GM19238 (cell line): Measurements from ENCODE around the gene SPECC1L.

ENCODE experiments used
- DNase-seq: peaks from one replicate; pipeline ENCODE4 v3.0.0; 2011; ENCODE audit warnings: low spot score; ENCODE audit not compliant: insufficient read length

SPECC1L gene

GRCh38 chr22:24357547-24357946 is 86.9 kb downstream of the SPECC1L start:
- DNase-seq, result no peak

- DNase-seq, result no peak
Observed at GRCh38 chr22:24358105-24358836, 87.6 kb downstream of the SPECC1L start.

GRCh38 chr22:24359452-24360120 is 89.0 kb downstream of the SPECC1L start:
- DNase-seq, result no peak

- DNase-seq, result no peak
Observed at GRCh38 chr22:24361976-24362646, 91.5 kb downstream of the SPECC1L start.

GRCh38 chr22:24363243-24363642 is 92.6 kb downstream of the SPECC1L start:
- no peak for DNase-seq

GRCh38 chr22:24366701-24367100 is 96.1 kb downstream of the SPECC1L start:
- no peak for DNase-seq

GRCh38 chr22:24367841-24368240 is 97.2 kb downstream of the SPECC1L start:
- no peak for DNase-seq

- DNase-seq, result no peak
Observed at GRCh38 chr22:24370401-24370800, 99.8 kb downstream of the SPECC1L start.

- DNase-seq, result no peak
Observed at GRCh38 chr22:24376002-24376401, 105.4 kb downstream of the SPECC1L start.

- DNase-seq, result no peak
Observed at GRCh38 chr22:24376586-24376985, 106.0 kb downstream of the SPECC1L start.

GRCh38 chr22:24379536-24379935 is 108.9 kb downstream of the SPECC1L start:
- no peak for DNase-seq

- DNase-seq, result no peak
Observed at GRCh38 chr22:24380220-24380904, 109.7 kb downstream of the SPECC1L start.

- DNase-seq, result no peak
Observed at GRCh38 chr22:24380905-24381230, 110.2 kb downstream of the SPECC1L start.

GRCh38 chr22:24383061-24383460 is 112.4 kb downstream of the SPECC1L start:
- DNase-seq, result no peak

GRCh38 chr22:24384131-24384530 is 113.5 kb downstream of the SPECC1L start:
- no peak for DNase-seq

GRCh38 chr22:24386937-24387471 is 116.4 kb downstream of the SPECC1L start:
- no peak for DNase-seq

GRCh38 chr22:24389680-24390079 is 119.0 kb downstream of the SPECC1L start:
- DNase-seq, result no peak

GRCh38 chr22:24390156-24390555 is 119.5 kb downstream of the SPECC1L start:
- no peak for DNase-seq

GRCh38 chr22:24390576-24390975 is 119.9 kb downstream of the SPECC1L start:
- DNase-seq, result no peak

GRCh38 chr22:24391836-24392217 is 121.2 kb downstream of the SPECC1L start:
- DNase-seq, result no peak

GRCh38 chr22:24392218-24392931 is 121.7 kb downstream of the SPECC1L start:
- no peak for DNase-seq
